NCI-H2029 treated with DMSO at 0.1 percent for 48 hours (cell line): ENCODE data around the gene CENPN.

Experiments
- DNase-seq: peaks from one replicate; lab custom pipeline; 2025; lab: John Stamatoyannopoulos, UW

Gene CENPN

GRCh38 chr16:81077076-81077940 is 70.3 kb downstream of the CENPN start, which contains the start of gene C16orf46:
C16orf46 (minus strand) TSS chr16:81077238; CDS start chr16:81063955, 13,283 bp downstream.
- DNase-seq, result peak; percentile 48

GRCh38 chr16:81080233-81080632 is 73.2 kb downstream of the CENPN start:
- no peak for DNase-seq

- no peak for DNase-seq
Observed at GRCh38 chr16:81081014-81081413, 74.0 kb downstream of the CENPN start.
